Cerebellar nuclear complex (tissue), 1 donor: ENCODE measurements around the gene CDT1.

Experiments used
- DNase-seq, 2 experiments: peaks; one replicate each; lab custom pipeline; 2025; lab: John Stamatoyannopoulos, UW

The CDT1 gene

DNA sequence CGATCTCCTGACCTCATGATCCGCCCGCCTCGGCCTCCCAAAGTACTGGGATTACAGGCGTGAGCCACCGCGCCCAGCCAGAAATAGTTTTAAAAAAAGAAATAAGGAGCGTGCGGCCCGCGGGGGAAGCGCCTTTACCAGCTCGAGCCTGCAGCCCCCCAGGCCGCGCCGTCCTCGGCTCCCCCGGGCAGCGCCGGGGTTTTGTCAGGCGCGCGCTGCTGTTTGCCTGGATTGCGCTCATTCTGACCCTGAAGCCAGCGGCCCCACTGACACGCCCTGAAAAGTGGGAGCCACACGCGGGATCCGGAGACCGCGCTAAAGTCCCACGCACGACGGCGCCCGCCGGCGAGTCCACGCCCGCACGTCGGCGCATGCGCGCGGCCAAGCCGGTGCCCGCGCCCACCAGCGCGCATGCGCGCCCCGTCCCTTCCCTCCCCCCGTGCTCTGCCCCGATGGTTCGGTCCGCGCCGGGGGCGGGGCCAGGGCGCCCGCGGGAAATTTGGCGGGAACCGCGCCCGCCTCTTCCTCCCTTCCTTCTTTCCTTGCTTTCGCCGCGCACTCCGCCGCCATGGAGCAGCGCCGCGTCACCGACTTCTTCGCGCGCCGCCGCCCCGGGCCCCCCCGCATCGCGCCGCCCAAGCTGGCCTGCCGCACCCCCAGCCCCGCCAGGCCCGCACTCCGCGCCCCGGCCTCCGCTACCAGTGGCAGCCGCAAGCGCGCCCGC is at the start of gene CDT1:
Gene CDT1 (plus strand): TSS at position 526 of the 724 bp plus-strand sequence. CDS start 43 bp downstream, at position 569.
- DNase-seq = peak in 1 of 2 experiments; percentile 25

DNA sequence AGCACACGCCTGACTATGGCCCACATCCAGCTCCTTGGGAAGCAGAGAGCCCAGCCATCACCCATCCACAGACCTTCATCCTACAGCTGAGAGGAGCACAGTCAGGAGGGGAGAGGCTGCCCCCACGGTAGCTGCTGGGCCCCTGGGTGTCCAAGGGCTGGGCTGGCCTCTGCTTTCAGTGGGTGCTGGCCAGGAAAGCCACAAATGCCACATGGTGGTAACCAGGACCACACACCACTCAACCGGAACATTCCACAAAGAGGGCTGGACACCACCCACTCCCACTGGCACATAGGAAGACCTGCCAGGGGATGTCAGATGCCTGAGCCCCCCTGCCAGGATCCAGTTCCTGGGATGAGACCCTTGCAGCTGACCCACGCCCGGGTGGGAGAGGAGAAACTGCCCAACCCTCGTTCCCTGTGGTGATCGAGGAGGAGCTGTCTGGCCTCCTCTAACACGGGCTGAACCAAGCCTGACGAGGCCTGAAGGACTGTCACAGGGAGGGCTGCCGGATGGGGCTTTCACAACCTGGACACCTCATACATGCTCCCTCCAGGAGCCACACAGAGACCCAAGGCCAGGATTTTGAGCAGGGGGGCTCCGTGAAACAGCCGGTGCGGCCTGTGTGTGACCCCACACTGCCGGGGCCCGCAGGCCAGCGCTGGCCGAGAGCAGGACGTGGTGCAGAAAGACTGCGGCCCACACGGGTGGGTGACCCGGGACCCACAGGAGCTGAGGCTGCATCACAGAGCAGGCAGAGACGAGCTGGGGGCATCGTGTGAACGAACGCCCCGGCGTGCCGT is 49.3 kb upstream of the CDT1 start:
- no peak for DNase-seq

DNA sequence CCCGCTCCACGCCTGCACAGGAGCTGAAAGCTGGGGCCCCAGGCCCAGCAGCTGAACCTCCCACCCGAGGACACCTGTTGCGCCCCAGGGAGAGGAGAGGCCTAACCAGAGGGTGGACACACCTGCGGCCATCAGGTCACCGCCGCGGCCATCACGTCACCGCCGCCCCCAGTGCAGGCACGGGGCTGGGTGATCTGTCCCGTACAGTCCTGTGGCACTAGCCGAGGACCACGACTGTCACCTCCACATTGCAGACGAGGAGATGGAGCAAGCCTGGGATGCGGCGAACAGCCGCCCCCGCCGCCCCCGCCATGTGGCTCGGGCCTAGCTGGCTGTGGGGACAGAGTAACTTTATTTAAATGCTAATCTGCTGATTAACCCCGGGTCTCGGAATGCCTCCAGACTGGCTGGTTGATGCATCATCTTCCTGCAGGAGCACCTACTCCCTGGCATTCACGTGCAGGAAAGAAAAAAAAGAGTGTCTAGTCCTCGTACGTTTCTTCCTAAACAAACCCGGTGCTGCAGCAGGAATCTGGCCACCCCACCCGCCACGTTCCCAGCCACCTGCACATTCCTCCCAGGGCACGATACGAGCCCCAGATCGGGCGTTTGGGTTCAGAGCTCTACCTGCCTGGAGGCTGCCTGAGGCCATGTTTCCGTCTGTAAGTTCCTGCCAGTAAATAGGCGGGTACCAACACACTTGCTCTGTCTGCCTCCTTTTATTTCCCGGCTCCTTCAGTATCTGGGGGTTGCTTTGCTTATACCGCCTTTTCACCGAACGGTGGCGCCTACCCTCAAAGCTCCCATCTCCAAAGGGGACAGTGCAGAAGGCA is 48.5 kb upstream of the CDT1 start:
- DNase-seq = no peak

GRCh38 chr16:88755745-88756443 is 47.7 kb upstream of the CDT1 start:
- no peak for DNase-seq

GRCh38 chr16:88758227-88758943 is 45.2 kb upstream of the CDT1 start:
- DNase-seq = no peak

GRCh38 chr16:88758944-88759244 is 44.7 kb upstream of the CDT1 start:
- no peak for DNase-seq

DNA sequence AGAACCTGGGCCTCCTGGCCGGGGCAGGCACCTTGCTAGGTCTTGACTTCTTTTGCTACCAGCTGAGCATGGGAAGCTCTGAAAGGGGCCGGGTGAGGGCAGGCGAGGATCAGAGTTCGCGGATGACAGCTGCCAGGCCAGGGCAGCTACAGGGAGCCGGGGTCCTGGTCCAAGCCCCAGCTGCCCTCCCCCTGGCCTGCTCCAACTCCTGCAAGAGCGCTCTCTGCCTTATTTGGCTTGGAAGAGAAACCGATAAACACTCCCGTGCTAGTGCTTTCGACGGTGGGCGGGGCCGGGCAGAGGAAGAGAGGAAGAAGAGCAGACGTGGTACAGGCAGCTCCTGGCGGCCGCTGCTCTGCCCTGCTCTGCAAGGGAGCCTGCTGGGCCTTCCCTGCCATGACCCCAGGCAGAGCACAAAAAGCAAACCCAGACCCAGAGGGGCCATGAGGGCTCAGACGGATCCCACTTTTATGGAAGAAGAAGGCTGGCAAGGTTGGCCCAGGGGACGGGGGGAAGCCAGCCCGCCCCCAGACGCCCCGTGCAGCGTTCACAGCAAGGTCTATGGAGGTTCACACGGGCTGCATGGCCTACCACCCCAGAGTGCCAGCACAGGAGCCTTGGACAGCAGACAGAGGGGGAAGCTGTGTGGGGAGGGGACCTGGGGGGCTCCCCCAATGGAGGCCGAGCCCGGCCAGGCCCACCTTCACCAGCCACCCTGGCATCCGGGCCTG is 44.2 kb upstream of the CDT1 start:
- no peak for DNase-seq

GRCh38 chr16:88759976-88760350 is 43.6 kb upstream of the CDT1 start:
- DNase-seq = no peak

- DNase-seq = no peak
These were observed 43.0 kb upstream of the CDT1 start for GRCh38 chr16:88760424-88761142.

DNA sequence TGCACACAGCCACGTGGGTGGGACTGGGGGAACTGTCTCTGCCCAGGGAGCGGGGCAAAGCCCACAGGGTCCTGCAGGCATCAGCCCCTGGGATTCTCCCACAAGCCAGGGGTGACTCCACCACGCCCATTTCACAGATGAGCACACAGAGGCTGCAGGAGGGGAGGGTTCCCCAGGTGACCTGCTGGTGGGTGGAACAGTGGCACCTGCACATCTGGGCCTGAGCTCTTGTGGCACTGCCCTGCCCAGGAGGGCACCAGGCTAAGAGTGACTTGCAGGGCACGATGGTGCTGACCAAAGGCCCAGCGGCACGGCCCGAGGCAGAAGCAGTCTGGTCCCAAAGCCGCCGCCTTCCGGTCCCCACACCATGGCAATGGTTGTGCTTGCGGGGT is 42.5 kb upstream of the CDT1 start:
- no peak for DNase-seq

DNA sequence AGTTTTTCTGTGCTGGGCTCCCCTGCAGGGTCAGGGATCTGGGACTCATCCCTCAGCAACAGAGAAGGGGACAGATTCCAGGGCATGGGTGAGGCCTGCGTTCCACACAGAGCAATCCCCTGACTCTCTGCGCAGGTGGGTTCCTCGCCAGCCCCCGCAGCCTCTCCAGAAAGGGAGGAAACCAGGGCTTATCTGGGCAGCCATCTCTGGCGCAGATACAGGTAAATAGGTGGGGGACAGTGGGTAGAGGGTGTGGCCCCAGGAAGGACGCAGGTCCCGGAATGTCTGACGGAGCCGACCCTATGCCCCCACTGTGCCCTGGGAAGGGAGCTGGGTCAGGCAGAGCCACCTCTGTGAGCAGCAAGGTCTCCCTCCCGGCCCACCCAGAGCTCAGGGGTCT is 41.8 kb upstream of the CDT1 start:
- DNase-seq = no peak

- no peak for DNase-seq
These were observed 41.2 kb upstream of the CDT1 start for GRCh38 chr16:88762258-88762870.

- DNase-seq = no peak
These were observed 40.6 kb upstream of the CDT1 start for GRCh38 chr16:88762941-88763340.

- DNase-seq = no peak
These were observed 40.0 kb upstream of the CDT1 start for GRCh38 chr16:88763502-88764053.

GRCh38 chr16:88764080-88764479 is 39.5 kb upstream of the CDT1 start:
- no peak for DNase-seq

- DNase-seq = no peak
These were observed 38.7 kb upstream of the CDT1 start for GRCh38 chr16:88764913-88765349.

- no peak for DNase-seq
These were observed 36.6 kb upstream of the CDT1 start for GRCh38 chr16:88766975-88767374.

DNA sequence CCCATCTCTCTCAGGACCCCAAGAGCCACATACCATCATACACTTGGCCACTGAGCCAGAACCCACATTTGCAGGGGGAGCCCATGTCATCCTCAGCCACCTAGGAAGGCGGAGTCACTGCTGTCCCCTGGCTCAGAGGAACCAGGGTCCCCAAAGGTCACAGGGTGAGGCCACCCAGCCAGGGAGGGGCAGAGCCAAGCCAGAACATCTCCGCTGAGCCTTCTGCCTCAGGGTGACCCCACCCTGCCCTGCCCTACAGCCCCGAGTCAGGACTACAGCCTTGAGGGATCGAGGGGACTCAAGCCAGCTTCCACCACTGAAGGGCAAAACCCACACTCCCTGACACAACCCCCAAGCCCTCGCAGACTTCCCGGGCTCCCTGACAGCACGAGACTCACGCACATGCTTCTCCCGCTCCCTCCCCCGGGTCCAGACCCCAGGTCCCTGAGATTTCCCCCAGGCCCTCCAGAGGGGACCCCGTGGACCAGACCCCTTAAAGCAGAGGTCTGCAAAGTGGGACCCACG is 36.0 kb upstream of the CDT1 start:
- no peak for DNase-seq
